Stimulated activated CD4-positive, alpha-beta T cell treated with anti-CD3 and anti-CD28 coated beads, Interleukin-12 subunit alpha, Interleukin-12 subunit beta, amount 100 ng/mL, for 24 hours (primary cell): ENCODE results near the gene LCP2.

Source experiments
- DNase-seq, 2 experiments: peaks; one replicate each; pipeline ENCODE4 v3.0.0-alpha.2; 2020; ENCODE audit warnings: low read depth in 2 of 2

LCP2 gene

DNA sequence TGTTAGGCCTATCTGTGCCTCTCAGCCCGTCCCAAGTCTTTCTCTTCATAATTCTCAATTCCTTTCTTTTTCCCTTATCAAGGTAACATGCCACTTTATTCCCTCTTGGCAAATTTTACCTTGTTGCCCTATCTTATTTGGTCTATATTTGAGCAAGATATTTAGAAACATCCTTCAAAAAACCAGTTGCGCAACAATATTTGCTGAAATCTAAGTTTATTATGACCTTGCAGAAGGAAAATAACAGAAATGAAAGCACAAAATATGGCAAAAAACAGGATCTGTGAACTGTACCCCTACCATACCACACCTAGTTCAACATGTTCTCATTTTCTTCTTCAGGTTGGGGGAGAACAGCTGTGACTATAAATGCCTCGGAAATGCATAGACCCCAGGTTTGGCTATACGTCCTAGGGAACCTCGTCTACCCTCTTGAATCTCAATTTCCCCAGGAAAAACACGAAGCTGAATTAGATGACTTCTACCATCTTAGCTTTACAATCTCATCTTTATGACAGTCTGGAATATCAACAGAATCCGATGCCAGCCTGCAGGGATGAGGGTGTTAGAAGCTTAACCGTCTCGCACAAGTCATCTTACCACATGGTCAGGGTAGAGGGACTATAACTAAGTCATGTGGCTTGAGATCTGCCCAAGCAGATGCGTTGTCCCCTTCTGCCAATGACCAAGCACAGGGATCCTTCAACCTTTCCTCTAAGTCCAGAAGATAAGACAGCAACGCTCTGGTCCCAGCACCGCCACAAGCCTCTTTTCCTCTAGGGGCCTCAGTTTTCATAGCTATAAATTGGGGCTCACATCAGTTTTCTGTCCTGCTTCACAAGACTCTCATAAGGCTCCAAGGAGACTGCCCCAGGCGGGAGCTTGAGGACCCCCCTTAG lies 1.3 kb downstream of the LCP2 start:
- DNase-seq, result no peak

DNA sequence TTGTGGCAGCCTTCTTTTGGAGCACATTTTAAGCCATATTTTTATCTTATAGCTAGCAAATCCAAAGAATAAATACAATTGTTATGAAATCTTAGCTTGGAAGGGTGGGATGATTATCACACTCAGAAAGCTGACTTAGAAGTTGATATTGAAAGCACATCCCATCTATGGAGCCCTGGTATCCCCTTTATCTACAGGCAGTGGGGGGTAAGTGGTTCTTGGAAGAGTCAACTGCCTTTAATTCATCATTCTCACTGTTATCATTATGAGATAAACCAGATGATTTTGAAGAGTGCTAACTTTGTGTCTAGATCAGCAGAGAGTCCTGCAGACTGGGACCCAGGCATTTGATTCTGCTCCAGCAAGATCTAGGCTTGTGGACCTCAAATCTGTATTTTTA lies 3.0 kb downstream of the LCP2 start:
- no peak for DNase-seq

GRCh38 chr5:170294057-170294456 lies 3.5 kb downstream of the LCP2 start:
- no peak for DNase-seq

GRCh38 chr5:170293273-170293672 lies 4.3 kb downstream of the LCP2 start:
- no peak for DNase-seq

- no peak for DNase-seq
Measured at GRCh38 chr5:170292179-170293104, 5.1 kb downstream of the LCP2 start.

GRCh38 chr5:170290498-170290897 lies 7.1 kb downstream of the LCP2 start:
- DNase-seq, result no peak

- no peak for DNase-seq
Measured at GRCh38 chr5:170289764-170290163, 7.8 kb downstream of the LCP2 start.

- no peak for DNase-seq
Measured at GRCh38 chr5:170289121-170289520, 8.5 kb downstream of the LCP2 start.

GRCh38 chr5:170288551-170288950 lies 9.0 kb downstream of the LCP2 start:
- no peak for DNase-seq

- DNase-seq, result no peak
Measured at GRCh38 chr5:170288151-170288550, 9.4 kb downstream of the LCP2 start.

DNA sequence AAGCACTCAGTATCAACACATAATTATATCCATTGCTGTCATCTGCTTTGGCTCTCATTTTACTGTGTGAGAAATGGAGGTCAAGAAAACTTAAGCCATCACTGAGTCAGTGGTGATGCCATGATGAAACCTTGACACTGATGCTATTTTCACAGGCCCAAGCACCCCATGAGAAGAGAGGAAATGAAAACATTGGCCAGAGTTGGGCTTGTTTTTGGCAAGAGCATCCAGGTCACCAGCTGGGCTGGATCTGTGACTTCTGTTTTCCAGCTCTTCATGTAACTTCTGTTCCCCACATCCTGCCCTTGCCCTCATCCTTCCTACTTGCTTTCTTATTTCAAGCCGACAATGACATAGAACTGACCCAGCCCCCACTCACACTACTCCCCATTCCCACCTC lies 10.0 kb downstream of the LCP2 start:
- DNase-seq, result no peak

GRCh38 chr5:170286386-170286925 lies 11.1 kb downstream of the LCP2 start:
- DNase-seq, result no peak

DNA sequence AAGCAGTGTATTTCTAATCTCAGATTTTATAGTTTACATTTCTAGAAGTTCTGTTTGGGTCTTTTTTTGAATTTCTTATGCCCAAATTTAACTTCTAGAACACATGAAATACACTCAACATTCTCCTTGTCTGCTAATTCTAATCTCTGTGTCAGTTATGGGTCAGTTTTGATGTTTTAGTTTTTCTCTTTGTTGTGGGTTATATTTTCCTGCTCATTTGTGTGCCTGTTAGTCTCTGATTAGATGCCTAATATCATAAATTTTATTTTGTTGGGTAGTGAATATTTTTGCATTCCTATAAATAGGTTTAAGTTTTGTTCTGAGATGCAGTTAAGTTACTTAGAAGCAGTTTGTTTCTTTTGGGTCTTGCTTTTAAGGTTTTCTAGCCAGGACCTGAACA lies 12.4 kb downstream of the LCP2 start:
- DNase-seq, result no peak

DNA sequence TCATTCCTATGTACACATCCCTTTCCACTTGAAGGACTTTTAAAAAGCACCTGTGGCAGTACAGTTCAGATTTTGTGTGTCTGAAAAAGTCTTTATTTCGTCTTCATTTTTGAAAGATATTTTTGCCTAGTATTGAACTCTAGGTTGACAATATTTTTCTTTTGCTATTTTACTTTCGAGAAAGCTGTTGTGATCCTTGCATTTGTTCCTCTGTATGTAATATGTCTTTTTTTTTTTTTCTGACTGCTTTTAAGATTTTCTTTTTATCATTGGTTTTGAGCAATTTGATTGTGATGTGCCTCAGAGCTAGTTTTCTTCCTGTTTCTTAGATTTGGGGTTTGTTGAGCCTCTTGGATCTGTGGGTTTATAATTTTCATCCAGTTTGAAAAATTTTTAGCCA lies 13.3 kb downstream of the LCP2 start:
- no peak for DNase-seq

DNA sequence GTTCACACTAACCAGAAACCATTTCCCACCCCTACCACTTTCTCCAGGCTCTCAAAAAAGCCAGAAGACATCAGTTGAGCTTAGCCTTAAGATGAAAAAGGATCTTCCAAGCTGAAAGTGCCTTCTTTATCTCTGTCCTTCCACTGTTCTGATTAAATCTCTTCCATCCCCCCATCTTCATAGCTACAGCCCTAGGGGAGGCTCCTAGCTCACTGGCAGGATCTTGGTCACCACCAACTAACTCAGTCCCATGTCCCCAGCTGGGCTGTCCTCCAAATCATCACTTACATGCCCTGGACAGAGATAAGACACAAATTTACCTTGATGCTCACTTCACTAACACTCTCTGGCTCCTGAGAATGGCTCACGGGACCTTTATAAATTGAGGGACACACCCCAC lies 14.3 kb downstream of the LCP2 start:
- no peak for DNase-seq

DNA sequence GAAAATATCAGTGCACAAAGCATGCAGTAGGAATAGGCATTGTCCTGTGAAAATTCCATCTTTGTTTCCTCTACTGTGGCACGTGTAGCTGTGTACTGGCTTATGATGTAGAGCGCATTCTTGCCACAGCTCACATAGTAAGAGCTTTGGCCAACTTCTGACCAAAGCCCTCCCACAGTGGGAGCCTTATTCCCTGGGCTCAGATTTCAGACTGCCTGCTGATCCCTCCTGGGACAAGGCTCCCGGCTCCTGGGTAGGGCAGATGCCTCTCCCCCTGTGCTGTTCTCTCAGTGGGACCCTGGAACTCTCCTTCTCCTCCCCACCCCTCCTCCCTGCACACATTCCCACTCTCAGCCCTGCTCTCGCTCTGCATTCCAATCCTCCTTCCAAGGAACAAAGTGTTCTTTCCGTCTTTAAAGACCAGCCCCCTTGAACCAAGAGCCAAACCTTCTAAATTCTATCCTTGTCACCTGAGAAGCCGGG lies 17.5 kb downstream of the LCP2 start:
- no peak for DNase-seq

DNA sequence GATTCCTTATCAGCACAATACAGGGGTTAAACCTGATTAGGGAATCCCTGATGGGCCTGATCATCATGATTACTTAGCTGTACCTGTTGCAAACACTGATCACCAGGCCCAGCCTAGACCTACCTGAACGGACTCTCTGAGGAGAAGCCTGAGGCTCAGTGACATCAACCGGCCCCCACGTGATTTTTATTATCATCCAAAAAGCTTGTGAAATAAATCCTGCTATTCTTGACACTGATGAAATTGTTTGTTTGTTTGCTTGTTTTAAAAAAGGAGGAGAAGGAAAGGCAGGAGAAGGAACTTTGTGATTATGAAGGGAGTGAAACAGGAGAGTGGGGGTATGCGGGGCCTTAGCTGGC lies 18.1 kb downstream of the LCP2 start:
- no peak for DNase-seq

DNA sequence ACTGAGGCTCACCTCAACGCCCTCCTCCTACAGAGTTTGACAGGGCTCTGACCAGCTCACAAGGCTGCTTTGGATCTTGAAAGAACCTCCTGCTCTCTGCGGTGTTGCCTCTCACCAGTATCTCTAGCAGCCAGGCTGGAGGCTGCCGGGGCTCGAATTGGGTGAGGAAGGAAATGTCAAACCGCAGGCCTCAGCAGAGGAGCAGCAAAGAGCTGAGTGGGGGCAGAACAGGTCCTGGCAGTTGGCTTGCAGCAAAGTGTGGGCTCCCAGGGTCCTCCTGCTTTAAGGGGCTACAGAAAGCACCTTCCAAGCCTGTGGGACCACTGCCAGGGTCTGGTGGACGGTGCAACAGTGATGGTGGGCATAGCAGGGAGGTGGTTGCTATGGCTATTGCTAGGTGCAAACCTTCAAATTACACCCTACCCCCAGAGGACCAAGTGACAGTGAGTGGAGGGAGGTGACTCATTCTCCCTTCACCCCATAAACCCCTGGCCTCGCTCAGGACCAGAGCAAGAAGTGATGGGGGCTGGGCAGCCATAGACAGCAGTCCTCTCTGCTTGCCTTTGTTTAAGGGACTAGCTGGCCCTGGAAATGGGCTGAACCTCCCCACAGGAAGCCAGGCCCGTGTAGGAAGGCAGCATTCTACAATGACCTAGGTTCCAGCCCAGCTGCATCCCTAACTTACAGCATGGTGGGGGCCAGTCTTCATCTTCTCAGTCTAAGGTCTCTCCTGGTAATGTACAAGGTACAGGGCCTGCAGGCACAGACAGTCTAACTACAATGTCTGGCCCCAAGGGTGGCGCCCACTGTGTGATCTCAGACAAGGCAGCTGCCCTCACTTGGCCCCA lies 18.7 kb downstream of the LCP2 start:
- peak; percentile 68 to 75 for DNase-seq

DNA sequence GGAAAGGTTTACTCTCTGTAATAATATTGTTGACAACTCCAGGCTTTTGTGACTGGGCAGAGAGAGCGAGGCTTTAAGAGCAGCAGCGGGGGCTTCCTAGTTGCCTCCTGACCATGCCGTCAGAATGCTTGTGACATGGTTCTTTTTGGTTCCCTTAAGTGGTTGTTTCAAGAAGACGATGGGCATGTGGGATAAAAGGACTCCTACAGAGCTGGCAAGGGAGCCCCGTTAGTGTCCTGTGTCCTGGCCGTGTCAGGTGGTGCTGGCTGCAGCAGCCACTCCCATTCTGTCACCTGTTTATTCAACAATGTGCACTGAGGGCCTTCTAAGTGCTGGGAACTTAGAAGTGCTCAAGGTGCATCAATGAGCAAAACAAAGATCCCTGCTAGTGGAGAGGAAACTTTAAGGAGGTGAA lies 19.7 kb downstream of the LCP2 start:
- no peak for DNase-seq

DNA sequence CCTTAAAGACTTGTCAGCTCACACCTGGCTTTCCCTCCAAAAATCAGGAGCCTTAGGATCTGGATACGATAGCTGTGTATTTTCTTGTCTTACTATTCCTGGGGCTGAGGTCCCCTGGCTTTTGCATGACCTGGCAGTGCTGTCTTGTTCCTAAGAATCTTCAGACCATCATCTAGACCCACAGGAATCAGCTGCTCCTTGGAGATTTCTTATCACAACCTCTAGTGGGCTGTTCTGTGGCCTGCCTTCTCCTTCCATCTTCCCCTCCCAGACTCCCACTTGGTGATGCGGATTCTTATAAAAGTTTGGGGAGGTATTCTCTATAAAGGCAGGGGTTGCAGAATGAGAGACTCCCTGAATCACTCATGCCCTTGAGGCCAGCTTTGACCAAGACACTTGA lies 21.4 kb downstream of the LCP2 start:
- no peak for DNase-seq

- DNase-seq, result no peak
Measured at GRCh38 chr5:170275376-170275994, 22.1 kb downstream of the LCP2 start.
